SU-DHL-6 (cell line): ENCODE data around the gene USP21.

Experiments
- H2AFZ ChIP-seq: fragments of 200-600 bp; sonication (generic); 2 replicates; pipeline ENCODE4 v1.6.1; 2014; ENCODE audit warnings: low read depth, mild to moderate bottlenecking, moderate library complexity, mixed read lengths, antibody characterized with exemption, low read length; ENCODE audit not compliant: severe bottlenecking
- H3F3A ChIP-seq: fragments of 200-600 bp; shearing (Covaris generic); 2 replicates; pipeline ENCODE4 v1.6.0; 2016; ENCODE audit warnings: antibody characterized with exemption, mild to moderate bottlenecking; ENCODE audit not compliant: insufficient read depth
- H3K27ac ChIP-seq: fragments of 200-600 bp; sonication (generic); 2 replicates; pipeline ENCODE4 v1.5.1; 2016; ENCODE audit warnings: low read depth, mild to moderate bottlenecking, low read length, moderate library complexity, mixed read lengths
- H3K27me3 ChIP-seq: fragments of 200-600 bp; sonication (generic), shearing (Covaris generic); 2 replicates; pipeline ENCODE4 v1.6.0; 2014; ENCODE audit warnings: mild to moderate bottlenecking, low read length
- H3K36me3 ChIP-seq: fragments of 200-600 bp; sonication (generic); 2 replicates; pipeline ENCODE4 v1.6.1; 2014; ENCODE audit warnings: mild to moderate bottlenecking, low read length, mixed read lengths
- H3K4me2 ChIP-seq: fragments of 300-600, 200-600 bp; shearing (Covaris generic), sonication (generic); 2 replicates; pipeline ENCODE4 v1.6.0; 2014; ENCODE audit warnings: low read length, low read depth, mild to moderate bottlenecking; ENCODE audit not compliant: poor library complexity, severe bottlenecking
- H3K4me3 ChIP-seq: fragments of 200-600 bp; sonication (generic); 2 replicates; pipeline ENCODE4 v1.5.1; 2014; ENCODE audit warnings: antibody characterized with exemption, low read length, mild to moderate bottlenecking, mixed read lengths; ENCODE audit not compliant: insufficient read depth, poor library complexity, severe bottlenecking
- H3K79me2 ChIP-seq: fragments of 200-600 bp; sonication (generic); 2 replicates; pipeline ENCODE4 v1.6.1; 2014; ENCODE audit warnings: mild to moderate bottlenecking, low read length, moderate library complexity; ENCODE audit not compliant: insufficient read depth
- H3K9ac ChIP-seq: fragments of 200-600 bp; sonication (generic); 2 replicates; pipeline ENCODE4 v1.7.0; 2014; ENCODE audit warnings: mild to moderate bottlenecking, low read length
- H3K9me2 ChIP-seq: fragments of 200-600 bp; sonication (generic); replicated peaks from 2 replicates; pipeline ENCODE4 v1.6.1; 2014; ENCODE audit warnings: low read length; ENCODE audit not compliant: insufficient read depth
- H3K9me3 ChIP-seq: fragments of 200-600 bp; sonication (generic); 2 replicates; pipeline ENCODE4 v1.6.1; 2014; ENCODE audit warnings: low read length, mixed read lengths; ENCODE audit not compliant: insufficient read depth
- H4K20me1 ChIP-seq: fragments of 200-600 bp; sonication (generic); 2 replicates; pipeline ENCODE4 v1.6.1; 2014; ENCODE audit warnings: low read depth, mild to moderate bottlenecking, antibody characterized with exemption, low read length, moderate library complexity, mixed read lengths
- EZH2phosphoT487 ChIP-seq: fragments of 200-600 bp; sonication (generic), shearing (Covaris generic); conservative IDR thresholded peaks from 2 replicates; pipeline ENCODE4 v1.6.1; 2018; ENCODE audit warnings: mild to moderate bottlenecking, antibody characterized with exemption, low read length, moderate library complexity, mixed read lengths
- TF ChIP-seq, protein P1 (sequence below): fragments of 200-600 bp; sonication (generic); IDR thresholded peaks from one replicate; pipeline ENCODE4 v1.5.1; 2017; ENCODE audit warnings: antibody characterized with exemption, mild to moderate bottlenecking, low read length, moderate library complexity; ENCODE audit not compliant: insufficient read depth, poor library complexity, severe bottlenecking

USP21 gene

DNA sequence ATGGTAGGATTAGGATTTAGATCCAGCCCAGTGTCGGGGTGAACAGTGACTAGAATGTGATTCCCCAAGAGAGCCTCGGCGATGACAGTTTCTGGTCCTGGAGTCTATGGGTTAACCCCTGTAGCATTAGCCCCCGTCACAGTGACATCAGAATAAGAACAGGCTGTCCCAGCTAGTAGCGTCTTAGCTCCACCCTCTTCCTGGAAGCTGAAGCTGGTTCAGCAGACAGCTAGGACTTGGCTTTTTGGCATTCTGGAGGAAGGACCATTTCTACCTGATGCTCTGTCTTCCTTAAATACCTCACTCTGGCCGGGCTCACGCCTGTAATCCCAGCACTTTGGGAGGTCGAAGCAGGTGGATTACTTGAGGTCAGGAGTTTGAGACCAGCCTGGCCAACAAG is 47.9 kb downstream of the USP21 start:
- Histone ChIP-seq H3F3A (no peaks in the 10 kb centered on the region), H4K20me1 (no peaks in the 10 kb centered on the region), H3K9ac (no peak overlapping the region), H3K4me2 (no peak overlapping the region), H3K36me3 (peaks cover 7% of the 10 kb centered on the region; the same call in 1 of the 2 replicates), H3K4me3 (no peak overlapping the region), H3K27ac (no peak overlapping the region), H3K79me2 (peaks cover 10% of the 10 kb centered on the region), H3K9me3 (no peaks in the 10 kb centered on the region), H3K9me2 (no peaks in the 10 kb centered on the region), H2AFZ (no peak overlapping the region), H3K27me3 (no peaks in the 10 kb centered on the region)
- TF ChIP-seq, protein P1, sequence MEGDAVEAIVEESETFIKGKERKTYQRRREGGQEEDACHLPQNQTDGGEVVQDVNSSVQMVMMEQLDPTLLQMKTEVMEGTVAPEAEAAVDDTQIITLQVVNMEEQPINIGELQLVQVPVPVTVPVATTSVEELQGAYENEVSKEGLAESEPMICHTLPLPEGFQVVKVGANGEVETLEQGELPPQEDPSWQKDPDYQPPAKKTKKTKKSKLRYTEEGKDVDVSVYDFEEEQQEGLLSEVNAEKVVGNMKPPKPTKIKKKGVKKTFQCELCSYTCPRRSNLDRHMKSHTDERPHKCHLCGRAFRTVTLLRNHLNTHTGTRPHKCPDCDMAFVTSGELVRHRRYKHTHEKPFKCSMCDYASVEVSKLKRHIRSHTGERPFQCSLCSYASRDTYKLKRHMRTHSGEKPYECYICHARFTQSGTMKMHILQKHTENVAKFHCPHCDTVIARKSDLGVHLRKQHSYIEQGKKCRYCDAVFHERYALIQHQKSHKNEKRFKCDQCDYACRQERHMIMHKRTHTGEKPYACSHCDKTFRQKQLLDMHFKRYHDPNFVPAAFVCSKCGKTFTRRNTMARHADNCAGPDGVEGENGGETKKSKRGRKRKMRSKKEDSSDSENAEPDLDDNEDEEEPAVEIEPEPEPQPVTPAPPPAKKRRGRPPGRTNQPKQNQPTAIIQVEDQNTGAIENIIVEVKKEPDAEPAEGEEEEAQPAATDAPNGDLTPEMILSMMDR, result no peak
- TF ChIP-seq EZH2phosphoT487, result no peak

DNA sequence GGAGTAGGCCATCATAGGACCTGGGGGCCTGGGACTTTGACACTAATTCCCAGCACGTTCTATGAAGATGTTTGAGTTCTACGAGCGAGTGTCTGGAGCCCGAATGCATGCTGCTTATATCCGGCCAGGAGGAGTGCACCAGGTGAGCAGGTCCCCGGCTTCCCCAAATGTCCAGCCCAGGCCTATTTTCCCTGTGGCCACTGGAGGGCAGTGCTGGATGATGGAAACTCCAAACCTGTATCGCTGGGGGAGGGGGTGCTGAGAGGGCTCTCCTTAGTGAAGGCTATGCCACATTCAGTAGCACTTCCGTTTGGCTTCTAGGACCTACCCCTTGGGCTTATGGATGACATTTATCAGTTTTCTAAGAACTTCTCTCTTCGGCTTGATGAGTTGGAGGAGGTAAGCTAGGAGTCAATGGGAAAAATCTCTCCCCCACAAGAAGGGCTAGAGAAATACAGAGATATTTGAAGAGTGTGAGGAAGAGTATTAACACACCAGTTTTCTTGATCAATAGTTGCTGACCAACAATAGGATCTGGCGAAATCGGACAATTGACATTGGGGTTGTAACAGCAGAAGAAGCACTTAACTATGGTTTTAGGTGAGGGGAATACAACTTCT is 50.6 kb downstream of the USP21 start:
- H3K36me3 ChIP-seq, result peaks cover 14% of the 10 kb centered on the region
- H3K9me2 ChIP-seq, result no peaks in the 10 kb centered on the region
- H3F3A ChIP-seq, result no peaks in the 10 kb centered on the region
- H3K27me3 ChIP-seq, result no peaks in the 10 kb centered on the region
- no peak overlapping the region for H3K4me2 ChIP-seq
- no peak overlapping the region for H3K27ac ChIP-seq
- H3K4me3 ChIP-seq, result no peak overlapping the region
- TF ChIP-seq EZH2phosphoT487, result no peak
- TF ChIP-seq, protein P1, result peak; percentile 59
- no peaks in the 10 kb centered on the region for H4K20me1 ChIP-seq
- no peak overlapping the region for H2AFZ ChIP-seq
- no peak overlapping the region for H3K9ac ChIP-seq
- H3K9me3 ChIP-seq, result no peaks in the 10 kb centered on the region
- H3K79me2 ChIP-seq, result no peaks in the 10 kb centered on the region

DNA sequence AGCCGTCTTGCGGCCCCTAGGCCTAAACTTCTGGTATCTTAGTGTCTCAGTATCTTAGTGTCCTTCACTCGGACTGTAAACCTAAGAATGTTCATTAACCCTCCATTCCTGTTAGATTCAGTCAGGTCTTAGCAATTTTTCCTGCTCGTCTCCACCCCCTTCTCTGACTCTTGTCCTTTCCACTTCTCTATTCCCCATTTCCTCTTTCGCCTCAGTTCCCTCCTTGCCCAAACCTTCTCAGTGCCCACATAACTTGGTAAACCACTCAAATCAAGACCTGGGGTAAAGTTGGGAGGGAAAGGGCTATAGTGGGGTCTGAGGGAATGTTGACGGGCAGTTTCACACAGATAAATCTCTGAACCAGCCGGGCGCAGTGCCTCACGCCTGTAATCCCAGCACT is 55.1 kb downstream of the USP21 start:
- H3K4me2 ChIP-seq, result no peak overlapping the region
- no peaks in the 10 kb centered on the region for H3K9me3 ChIP-seq
- H3F3A ChIP-seq, result 0 out of 2 replicates have a peak, but pooled peaks cover 4% of the 10 kb centered on the region
- TF ChIP-seq, protein P1, result no peak
- TF ChIP-seq EZH2phosphoT487, result no peak
- H3K9me2 ChIP-seq, result no peaks in the 10 kb centered on the region
- no peaks in the 10 kb centered on the region for H4K20me1 ChIP-seq
- H3K9ac ChIP-seq, result no peak overlapping the region
- H3K36me3 ChIP-seq, result peaks cover 14% of the 10 kb centered on the region
- H2AFZ ChIP-seq, result no peak overlapping the region
- H3K4me3 ChIP-seq, result no peak overlapping the region
- H3K27me3 ChIP-seq, result no peaks in the 10 kb centered on the region
- H3K79me2 ChIP-seq, result no peaks in the 10 kb centered on the region
- no peak overlapping the region for H3K27ac ChIP-seq
